HG02759 (cell line): Measurements from ENCODE around the gene ZNF496.
"Not testable (repeated sequence)": the region's sequence is repeated elsewhere in the genome, so short reads cannot be mapped to it uniquely, and the experiment has no call there.

Source experiments
- ATAC-seq: cut with Tn5 transposase; IDR thresholded peaks from one replicate; pipeline ENCODE4 v1.9.1; 2021; ENCODE audit warnings: mild to moderate bottlenecking, moderate library complexity; ENCODE audit not compliant: unreplicated experiment

ZNF496 gene

DNA sequence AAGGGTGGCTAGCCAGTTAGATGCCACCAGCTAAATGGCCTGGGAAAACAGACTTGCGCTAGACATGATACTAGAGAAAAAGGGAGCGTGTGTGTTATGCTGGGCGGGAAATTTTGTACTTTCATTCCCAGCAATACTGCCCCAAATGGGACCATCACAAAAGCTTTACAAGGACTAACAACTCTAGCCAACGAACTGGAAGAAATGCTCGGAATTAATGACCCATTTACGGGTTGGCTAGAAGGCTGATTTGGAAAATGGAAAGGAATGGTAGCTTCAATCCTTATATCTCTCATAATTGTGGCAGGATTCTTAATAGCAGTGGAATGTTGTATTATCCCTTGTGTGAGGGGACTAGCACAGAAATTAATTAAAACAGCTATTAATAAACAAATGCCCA, 27.9 kb upstream of the ZNF496 start:
- no peak for ATAC-seq

- ATAC-seq: no peak
Measured at GRCh38 chr1:247358920-247359319, 27.3 kb upstream of the ZNF496 start.

- ATAC-seq: peak; percentile 95
Measured at GRCh38 chr1:247357781-247358211, 26.1 kb upstream of the ZNF496 start.

DNA sequence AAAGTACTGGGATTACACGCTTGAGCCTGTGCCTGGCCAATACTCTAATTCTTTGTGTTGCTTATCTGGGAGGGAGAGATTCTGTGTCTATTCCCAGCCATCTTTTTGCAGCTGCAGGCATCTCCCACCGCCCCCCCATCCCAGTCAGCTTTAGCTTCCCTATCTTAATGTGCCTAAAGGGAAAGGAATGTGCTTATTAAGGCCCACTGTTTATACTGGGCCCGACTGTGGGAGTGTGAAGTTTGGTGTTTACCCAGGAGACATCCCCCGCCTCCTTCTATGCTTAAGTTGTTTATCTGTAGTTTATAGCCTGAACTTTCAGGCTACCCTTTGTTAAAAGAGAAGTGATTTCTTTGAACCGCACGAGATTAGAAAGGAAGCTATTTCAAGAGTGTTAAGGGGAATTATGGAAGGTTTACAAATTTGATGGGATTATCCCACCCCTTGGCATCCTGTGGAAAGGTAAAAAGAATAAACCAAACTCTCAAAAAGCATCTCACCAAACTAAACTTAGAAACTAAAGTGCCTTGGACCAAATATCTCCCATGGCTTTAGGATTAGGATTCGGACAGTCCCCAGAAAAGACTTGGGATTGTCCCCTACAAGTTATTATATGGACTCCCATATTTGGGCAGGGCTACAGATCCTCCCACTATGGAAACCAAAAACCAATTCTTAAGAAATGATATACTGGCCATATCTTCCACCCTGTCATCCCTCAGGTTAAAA, 25.5 kb upstream of the ZNF496 start:
- no peak for ATAC-seq

DNA sequence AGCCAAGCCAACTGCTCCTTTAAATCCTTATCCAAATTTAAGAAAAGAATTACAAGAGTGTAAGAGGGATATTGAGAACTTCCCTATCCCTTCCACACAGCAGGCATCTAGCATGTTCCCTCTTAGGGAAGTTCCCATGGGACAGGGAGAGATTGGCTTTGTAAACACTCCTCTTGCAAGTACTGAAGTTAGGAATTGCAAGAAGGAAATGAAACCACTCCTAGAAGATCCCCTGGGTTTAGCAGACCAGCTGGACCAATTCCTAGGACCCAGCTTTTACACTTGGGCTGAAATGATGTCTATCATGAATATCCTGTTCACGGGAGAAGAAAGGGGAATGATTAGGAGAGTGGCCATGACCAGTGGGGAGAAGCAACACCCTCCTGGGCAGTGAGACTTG, 23.5 kb upstream of the ZNF496 start:
- ATAC-seq: not testable (repeated sequence)

DNA sequence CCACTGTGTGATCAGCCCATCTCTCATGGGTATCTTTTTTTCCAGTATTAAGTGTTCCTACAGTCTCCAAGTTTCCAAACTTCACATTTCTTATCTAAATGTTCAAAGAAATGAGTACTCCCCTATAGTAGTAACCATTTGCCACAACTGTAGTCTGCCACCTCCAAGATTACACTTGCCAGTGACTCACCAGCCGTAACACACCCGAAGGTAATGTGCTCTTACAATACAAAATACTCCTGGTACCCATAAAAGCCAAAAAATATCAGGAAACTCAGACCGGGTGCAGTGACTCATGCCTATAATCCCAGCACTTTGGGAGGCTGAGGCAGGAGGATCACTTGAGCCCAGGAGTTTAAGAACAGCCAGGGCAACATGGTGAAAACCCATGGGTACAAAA, 20.5 kb upstream of the ZNF496 start:
- no peak for ATAC-seq

GRCh38 chr1:247350587-247350986, 18.9 kb upstream of the ZNF496 start:
- no peak for ATAC-seq

DNA sequence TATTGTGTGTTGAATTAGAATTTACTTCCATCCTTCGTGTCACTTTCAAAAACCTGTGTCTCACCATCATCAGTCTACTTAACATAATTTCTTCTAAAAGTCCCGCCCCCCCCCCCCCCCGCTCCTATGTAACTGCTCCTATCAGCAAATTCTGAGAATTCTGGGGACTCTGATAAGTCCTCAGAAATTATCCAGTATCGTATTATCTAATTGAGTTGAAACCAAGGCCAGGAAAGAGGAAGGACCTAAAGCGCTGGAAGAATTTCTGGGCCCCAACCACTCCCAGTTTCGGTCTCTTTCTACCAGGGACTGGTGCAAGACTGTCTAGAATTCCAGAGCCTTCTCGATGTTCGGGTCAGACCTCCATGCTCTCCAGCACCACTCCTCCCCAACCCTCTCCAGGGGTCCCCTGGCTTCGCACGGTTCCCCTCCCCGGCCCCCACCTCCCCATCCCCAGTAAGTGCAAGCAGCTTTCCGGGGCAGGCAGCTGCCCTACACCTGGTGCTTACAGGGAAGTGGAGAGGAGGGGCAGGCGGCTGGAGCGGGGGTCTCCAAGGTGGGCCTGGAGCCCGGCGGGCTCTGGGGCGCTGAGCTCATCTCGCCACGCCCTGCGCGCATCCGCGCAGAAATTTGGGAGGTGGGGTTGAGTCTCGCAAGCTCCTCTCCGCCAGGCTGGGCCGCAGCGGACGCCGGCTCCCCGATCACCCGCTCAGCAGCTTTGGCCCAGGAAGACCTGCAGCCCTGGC, 16.0 kb upstream of the ZNF496 start:
- ATAC-seq: no peak

- no peak for ATAC-seq
Measured at GRCh38 chr1:247345881-247346280, 14.2 kb upstream of the ZNF496 start.

DNA sequence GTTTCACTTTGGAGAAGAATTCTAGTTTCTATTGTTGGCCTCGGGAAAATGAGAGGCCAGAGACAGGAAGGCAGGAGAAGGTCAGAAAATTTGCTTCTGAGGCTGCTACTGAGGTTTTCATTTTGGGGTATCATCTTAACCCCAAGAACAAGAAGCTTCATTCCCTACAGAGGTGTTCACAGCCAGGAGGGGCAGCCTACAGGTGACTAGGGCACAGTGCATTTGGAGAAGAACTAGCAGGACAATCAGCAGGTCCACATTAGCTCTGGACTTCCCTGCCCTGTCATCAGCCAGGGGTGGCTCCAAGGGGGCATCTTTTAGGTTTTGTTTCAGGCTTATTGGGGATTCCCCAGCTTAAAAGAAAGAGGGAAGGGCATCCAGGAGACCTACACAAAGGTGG, 12.1 kb upstream of the ZNF496 start:
- no peak for ATAC-seq

DNA sequence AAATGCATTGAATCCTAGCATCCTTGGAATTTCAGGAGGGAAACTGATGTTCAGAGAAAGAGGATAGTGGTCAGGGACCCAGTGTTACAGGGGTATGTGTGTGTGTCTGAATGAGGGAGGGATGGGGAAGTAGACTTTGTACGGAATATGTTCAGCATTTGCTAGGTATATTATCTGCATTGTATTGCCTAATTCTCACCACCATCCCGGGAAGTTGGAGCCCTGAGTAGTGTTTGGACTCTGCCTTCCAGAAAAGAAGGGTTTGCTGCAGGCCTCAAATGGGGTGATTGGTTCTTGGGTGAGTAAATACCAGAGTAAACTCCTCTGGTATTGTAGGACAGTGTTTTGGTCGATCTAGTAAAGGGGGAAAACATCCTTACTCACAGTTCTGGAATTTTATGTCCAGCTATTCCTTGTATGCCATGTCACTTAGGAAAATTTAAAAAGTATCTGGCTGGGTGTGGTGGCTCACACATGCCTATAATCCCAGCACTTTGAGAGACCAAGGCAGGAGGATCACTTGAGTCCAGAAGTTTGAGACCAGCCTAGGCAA, 7.1 kb upstream of the ZNF496 start:
- no peak for ATAC-seq

DNA sequence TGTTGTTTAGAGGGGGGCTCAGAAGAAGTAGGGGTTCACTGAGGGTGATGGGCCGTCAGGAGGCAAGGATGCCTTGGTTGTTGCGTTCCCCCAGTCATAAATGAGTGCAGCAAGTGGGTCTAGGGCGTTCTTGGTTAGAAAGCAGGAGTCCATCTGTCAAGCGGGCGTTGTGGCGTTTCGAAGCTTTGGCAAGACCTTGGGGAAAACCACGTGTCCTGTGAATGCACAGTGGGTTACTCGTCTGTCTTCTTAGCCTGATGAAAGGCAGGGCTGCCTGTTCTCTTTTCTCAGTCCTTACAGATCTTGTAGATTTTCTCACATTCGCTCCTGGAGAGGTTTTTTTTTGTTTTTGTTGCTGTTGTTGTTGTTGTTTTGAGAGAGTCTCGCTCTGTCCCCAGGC, 6.3 kb upstream of the ZNF496 start:
- no peak for ATAC-seq

DNA sequence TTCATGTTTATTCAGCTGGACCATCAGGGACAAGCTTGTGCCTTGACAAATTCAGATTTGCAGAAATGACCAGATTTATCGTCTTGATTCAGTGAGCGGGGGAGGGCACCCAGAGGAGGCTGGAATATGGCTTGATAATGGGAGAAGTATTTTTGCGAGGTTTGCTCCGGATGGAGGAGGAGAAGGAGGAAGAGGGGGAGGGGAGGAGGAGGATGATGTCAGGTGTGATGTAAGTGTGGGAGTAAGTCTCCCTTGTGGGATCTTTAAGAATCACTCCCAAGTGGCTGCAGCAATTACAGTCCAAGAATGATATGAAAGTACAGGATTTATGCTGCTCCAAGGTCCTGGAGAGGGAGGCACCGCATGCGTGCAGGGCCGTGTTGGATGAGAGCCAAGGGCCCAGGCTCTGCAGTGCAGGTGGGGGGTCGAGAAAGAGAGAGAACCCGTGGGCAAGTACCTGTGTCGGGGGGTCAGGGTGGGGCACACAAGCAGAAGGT, 5.6 kb upstream of the ZNF496 start:
- no peak for ATAC-seq

DNA sequence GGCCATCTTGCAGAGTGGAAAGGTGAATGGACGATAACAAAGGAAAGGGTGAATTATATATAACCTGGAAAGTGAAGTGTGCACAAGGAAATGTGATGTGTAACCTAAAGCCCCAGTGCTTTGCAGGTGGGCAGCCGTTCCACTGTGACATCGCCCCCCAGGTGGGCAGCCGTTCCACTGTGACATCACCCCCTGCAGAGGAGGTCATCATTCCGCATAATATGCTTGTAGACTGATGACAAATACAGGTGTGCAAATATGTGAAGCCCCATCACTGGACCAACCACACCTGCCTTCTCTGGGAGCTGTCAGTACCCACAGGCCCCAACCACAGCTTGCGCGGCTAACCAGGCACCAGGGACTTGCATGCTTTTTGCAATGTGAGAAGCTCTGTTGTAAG, 4.7 kb upstream of the ZNF496 start:
- ATAC-seq: no peak

DNA sequence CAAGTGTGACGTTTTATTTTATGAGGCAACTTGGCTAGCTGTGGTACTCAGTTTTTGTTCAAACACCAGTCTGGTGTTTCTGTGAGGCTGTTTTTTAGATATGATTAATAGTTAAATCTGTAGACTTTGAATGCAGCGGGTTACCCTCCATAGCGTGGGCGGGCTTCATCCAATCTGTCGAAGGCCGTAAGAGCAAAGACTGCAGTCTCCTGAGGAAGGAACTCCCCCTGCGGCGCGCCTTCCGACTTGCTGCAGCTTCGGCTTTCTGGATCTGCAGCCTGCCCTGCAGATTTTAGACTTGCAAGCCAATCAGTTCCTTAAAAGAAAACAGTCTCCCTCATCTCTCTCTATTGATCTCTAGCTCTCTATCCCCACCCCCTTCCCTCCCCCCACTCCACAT, 4.2 kb upstream of the ZNF496 start:
- no peak for ATAC-seq

DNA sequence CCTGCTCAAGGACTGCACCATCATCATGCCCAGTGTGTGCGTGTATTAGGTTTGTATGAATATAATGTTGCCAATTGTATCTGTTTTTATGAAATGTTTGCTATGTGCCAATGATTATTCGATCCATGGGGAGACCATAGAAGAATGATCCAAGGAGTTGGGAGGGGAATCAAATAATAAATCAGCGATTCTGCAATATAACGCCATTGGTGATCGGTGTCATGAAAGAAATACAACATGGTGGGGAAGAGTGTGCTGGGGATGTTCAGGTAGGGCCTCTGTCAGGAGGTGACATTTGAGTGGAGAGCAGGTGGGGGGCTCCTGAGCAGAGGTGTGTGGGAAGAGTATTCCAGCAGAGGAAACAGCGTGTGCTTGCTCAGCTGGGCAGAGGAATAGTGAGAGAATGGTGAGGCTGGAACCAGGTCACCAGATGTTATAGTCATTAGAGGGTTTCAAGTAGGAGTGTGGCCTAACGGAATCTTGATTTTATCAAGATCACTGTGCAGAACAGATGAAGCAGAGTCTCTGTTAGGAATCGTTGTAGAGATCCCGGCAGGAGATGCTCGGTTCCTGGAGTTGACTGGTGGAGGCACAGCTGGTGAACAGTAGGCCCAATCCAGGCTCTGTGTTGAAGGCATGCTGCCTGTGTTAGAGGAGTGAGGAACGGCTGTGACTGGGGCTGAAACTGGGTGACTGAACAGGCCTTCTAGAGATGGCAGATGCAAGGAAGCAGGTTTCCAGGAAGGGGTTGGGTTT, 2.9 kb upstream of the ZNF496 start:
- ATAC-seq: no peak

DNA sequence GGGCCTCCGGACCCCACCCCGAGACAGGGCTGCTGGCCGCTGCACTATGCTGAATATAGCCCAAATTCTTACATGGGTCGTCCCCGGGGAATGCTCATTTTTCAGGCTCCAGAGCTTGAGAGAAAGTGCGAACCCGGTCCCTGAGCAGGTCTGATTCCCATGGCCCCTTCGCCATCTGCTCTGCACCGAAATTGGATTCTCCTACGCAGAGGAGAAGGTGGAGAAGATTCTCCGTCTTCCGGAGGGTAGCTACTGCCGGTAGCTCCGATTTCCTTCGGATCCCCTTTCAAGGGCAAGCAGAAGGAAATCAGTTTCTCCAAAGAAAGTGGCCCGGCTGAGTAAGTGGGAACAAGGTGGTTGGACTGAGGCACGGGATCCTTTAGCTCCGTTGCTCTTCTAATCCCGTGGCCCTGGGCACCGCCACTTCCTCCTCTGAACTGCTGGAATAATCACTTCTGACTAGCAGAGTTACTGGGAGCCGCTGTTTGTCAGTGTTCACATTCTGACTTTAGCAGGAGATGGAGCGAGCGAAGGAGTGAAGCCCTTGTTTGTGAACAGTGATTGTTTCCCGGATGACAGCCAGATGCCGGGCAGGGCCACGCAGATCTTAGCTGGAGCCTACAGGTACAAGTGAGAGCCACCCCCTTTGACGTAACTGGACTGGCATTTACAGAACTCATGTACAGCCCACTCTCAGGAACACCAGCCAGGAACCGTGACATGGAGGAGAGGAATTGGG, 1.1 kb upstream of the ZNF496 start:
- ATAC-seq: no peak

- ATAC-seq: peak; percentile 48
Measured at GRCh38 chr1:247332215-247332622, 552 bp upstream of the ZNF496 start.

DNA sequence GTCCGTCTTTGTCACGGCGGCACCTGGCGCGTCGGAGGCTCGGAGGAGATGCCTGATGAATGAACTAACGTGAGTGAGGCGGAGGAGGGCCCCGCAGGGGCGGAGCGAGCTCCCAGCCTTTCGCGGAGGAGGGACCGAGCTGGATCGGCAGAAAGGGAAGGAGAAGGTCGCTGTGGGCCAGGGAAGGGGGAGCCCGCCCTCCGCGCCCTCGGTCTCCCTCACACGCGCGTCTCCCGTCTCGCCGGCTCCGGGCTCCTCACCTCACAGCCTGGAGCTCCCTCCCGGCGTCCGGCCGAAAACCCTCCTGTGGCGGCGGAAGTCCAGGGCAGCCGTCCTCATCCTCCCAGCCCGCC, 519 bp downstream of the ZNF496 start:
- peak; percentile 55 for ATAC-seq

- ATAC-seq: no peak
Measured at GRCh38 chr1:247330548-247331171, 1.0 kb downstream of the ZNF496 start.
